NCI-H748 (cell line): Measurements from ENCODE around the gene GRM5.

Experiments
- DNase-seq: peaks from one replicate; lab custom pipeline; 2025; ENCODE audit not compliant: unreplicated experiment; lab: John Stamatoyannopoulos, UW

The GRM5 gene

DNA sequence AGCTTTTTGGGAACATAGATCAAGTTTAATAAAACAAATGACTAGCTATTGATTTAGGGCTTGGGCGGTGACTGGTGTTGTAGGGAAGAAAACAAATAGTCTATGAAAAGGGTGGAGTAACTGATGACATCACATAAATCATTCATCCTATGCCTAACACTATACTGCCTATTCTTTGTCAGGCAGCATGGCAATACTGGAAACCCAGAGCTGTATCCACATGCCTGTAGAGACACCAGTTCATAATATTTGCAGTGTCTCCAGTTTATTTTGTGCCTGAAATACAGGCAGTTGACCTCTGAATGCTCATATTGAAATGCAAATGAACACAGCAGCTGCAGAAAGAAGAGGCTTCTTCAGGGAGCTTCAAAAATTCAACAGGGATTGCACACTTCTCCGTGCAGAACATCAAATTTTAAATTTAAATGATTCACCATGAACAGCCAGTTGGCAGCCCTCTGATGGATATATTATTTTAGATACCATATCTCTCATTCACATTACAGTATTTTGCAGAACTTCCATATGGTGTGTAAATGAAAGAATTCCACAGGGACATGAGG lies 445.1 kb downstream of the GRM5 start:
- no peak for DNase-seq

DNA sequence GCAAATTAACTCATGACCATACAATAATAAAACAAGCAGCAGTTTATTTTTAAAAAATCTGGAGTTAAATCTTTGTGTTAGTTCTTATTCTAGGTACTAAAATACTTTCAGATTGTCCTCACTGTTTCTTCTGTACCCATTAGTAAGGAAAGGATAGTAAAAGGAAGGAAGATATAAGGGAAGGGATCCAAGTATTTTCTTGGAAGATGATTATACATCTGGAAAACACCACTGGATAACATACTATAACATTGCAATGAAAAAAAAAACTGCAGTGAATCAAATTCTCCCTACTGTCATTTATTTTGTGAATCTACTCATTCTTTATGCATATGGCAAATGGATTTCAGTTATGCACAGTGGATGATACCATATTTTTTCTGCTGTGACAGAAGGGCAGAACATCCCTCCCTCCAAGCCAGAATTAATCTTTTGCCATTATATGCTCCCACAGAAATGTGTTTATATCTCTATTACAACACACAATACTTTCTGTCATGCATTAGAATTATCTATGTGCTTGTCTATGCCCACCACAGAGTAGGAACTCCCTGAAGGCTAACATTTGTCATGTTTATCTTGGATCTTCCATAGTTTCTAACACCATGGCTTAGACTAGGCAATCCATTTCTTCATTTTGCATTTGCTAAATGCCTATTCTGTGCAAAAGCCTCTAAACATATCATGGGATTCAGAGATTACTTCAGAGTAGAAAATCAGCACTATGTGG lies 446.0 kb downstream of the GRM5 start:
- no peak for DNase-seq

DNA sequence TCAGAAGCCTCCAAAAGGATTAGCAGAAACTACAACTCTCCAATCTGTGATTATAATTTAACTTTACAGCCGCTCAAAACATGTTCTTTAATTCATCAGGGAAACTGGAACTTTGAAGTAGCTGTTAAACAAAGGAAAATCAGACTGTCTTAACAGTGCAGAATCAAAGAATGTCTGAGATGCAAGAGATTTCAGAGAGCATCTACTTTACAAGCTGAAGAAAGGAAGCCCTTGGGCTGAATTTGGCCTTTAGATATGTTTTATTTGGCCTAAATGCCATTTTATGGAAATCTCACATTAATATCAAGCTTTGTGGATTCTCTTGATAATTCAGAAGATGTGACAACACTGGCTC lies 446.7 kb downstream of the GRM5 start:
- no peak for DNase-seq

DNA sequence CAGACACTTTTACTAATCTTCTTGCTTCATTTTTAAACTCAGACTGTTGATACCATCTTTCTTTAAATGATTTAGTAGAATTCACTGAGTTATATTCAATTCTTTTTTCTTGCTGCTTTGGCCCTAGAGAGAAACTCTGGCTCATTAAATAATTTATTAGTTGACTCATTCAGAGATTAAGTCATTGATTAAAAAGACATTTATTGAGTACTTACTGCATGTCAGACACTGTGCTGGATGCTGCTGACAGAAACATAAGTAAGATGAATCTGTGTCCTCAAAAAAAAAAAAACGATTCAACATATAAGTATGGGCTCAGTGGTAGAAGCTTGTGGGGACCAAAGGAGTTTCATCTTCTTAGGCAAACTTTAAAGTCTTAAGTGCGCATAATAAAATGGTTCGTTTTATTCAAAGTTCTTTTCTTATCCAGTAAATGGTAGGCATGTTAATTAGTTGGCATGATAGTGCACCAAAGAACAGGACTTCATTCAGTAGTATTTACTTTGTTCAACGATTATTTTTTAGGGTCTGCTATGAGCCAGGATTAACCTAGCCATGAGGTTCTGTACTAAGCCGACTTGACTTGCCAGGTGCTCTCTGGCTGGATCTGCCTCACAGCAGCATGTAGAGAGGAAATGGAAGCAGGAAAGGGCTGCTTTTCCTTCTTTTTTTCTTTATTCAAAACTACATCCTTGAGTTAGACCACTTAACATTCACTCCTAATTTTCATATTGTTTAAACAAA lies 447.3 kb downstream of the GRM5 start:
- no peak for DNase-seq

DNA sequence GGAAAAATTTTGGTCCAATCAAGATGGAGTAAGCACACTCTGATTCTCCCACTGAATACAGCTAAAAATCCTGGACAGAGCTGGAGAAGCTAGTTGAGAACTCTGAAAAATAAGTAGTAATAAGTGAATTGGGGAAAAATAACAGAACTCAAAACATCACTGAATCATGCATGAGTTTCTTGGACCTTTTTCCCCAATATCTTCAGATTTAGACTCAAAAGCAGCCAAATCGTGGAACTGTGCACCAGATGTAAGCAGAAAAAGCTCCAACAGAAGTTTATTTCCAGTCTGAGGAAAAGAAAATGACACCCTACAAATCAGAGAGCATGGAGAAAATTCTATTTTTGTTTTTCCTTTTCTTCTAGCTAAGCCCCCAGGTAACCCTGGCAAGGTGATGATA lies 448.6 kb downstream of the GRM5 start:
- DNase-seq = no peak

DNA sequence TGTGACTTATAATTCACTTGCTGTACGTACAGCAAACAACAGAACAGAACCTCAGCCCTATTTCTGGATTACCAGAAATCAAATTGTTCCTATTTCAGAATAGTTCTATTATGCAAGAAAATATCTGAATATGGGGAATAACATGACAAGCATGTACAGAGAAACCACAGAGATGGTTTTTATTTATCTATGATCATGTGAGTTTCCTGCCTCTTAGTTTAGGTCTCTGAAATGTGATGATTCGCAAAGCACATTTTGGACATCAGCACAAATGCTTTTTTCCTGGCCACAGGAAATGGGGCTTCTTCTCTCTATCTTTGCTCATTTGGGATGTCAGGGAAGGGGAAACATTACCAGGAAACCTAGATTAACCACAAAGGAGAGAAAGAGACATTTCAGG lies 461.5 kb downstream of the GRM5 start:
- DNase-seq = no peak

DNA sequence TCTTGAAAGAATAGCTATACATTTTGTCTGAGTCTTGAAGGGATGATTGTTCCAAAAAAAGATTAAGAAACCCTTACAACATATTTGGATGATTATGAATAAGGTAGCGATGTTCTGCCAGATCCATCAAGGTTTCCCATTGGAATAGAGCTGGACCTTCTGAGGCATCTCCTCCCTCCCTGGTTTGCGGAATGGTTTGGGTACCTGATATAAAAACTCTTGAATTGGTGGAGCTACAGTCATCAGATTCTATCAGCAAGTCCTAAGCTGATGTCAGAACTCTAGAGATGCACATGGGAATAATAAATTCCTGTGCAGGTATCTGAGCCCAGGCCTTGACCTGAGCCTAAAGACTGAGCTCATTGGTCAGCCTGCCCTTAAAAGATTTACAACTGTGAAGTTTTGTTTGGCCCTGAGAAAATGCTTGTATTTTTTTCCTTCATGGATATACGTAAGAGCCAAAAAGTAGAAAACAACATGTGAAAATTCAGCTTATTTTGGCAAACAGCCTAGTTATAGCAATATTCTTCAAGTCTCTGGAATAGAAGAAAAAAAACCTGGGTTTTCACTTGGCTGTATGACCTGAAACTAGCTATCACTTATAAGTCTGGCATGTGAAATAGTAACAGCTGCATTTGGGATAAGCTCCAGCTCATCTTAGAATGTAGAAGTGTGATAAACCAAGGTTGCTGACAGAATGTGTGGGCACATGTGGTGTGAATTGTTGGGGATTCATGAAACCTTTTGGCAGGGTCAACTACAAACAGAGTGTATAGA lies 462.5 kb downstream of the GRM5 start:
- no peak for DNase-seq

DNA sequence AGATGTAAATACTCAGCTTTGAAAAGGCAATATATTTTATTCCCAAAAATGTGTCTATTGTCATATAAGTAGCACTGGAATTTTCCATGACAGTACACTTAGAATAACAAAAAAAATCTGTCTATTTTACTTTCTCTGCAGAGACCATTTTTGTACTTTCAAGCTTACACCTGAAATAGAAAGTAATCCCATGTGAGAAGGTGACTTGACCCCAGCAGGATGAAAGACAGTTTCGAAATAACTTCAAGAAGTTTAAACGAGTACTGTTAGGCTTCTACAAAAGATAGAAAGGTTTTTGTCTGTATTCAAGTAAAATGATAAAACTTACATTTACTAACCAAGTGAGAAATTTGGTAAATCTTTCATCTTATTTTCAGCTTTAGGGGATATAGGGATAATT lies 468.4 kb downstream of the GRM5 start:
- DNase-seq = no peak

DNA sequence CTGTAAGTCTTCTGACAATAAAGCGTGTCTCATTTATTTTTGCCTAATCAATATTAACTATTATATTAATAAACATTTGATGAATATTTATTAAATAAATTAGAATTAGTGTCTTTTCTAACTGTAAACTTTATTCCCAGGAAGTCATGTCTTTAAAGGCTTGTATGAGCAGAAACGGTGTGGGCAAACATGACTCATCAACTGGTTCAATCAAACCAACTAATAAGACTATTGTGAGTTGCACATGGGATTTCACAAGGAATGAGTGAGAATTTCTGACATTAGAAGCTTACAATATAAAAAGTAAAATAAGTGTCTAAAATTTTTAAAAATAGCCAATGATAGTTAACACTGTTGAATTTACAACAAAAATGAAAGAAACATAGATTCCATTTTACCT lies 469.0 kb downstream of the GRM5 start:
- no peak for DNase-seq

DNA sequence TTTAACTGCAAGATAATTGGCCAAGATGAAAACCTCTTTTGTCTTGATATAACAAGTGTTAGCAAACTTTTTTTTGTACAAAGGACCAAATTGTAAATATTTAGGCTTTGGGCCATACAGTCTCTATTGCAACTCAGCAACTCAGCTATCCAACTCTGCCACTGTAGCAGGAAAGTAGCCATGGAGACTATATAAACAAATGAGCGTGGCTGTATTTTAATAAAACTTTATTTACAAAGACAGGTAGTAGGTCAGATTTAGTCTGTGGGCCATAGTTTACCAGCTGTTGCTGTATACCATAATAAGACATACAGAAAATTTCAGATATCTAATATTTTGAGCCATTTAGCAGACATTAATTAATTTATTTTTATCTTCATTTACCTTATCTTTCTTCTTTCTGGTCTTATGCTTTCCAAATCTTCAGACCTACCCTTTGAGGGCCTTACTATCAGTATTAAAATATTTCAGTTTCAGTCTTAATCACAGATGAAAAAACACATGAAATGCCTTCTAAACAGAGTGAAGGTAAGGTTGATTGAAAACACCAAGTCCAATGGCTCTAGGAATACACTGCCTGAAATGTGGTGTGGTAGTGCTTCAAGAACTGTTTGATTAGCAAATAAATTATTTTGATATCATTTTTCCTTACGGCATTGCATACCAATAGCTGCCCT lies 471.4 kb downstream of the GRM5 start:
- DNase-seq = no peak

DNA sequence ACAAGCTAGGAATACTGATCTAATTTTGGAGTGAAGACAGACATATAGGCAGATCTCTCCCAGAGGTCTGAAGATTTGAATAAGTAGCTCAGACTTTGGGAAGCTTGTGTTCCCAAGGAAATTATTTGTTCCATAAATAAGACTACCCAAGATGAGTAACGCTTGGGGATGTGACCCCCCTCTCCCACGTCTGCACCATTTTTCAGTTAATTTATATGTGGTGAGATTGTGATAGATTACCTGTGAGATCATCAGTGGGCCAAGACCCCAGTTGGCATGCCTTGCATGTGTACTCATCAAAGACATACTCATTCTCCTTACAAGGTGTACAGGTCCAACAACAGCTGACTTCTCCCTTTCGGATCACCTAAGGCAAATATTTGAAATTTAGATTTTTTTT lies 475.4 kb downstream of the GRM5 start:
- no peak for DNase-seq

DNA sequence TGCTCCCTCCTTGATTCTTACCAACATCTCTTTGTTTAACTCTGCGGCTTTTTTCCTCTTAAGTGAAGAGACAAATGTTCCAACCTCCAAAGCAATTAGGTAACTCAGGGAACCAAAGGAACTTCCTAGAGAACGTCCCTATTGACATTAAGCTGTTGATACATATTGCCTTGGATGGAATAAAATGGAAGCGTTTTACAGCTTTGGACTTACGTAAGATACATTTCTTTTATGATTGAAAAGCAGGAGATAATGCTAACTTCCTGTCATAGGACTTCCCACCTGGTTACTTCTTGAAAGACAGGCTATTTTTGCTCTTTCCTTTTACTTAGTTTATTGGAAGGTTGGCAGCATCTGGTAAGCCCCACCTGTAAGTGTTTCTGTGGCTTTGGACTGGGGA lies 482.5 kb downstream of the GRM5 start:
- no peak for DNase-seq

DNA sequence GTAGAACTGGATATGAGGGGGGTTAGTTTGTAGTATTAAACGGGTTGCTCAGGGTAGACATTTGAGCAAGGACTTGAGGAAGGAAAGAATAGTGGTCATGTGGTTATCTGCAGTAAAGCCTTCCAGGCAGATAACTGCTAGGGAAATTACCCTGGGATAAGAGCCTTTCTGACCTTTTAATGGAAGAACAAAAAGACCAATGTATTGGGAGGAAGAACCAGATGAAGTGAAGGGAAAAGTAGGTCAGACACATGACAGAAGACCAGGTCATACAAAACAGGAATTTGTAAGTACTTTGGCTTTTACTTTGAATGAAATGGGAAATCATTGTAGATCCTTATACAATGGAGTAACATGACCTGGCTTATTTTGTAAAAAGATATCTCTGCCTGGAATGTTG lies 486.3 kb downstream of the GRM5 start:
- no peak for DNase-seq

DNA sequence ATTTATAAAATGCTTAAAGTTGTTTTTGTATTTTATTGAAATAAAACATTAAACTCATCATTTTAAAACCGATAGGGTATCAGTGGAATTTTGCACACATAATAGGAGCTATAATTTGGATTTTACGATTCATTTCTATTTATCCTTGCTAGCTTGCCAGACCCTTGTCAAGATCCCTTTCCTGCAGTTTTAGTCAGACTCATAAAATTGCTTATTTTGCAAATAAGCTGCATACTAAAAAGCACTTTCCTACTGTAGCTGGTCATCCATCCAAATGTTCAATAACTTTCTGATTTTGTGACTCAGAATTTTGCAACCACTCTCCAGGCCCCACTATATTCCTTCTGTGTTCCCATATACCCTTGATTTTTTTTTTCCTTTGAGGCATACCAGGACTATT lies 489.0 kb downstream of the GRM5 start:
- DNase-seq = no peak

DNA sequence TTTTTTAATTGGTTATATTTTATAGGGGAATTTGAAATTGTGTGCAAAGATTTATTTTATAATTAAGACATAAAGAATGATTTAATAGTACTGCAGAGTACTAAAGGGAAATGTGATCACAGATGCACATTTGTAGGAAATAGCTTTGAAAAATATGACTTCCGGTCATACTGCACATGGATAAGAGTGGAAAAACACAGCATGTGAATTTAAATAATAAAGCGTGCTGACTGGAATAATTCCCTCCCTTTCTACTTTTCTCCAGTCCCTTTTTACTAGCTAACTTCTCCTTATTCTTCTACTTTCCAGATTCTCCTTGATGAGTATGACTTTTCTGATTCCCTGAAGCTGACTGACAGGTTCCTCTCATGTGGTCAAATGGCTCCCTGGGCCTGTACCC lies 489.9 kb downstream of the GRM5 start:
- no peak for DNase-seq

DNA sequence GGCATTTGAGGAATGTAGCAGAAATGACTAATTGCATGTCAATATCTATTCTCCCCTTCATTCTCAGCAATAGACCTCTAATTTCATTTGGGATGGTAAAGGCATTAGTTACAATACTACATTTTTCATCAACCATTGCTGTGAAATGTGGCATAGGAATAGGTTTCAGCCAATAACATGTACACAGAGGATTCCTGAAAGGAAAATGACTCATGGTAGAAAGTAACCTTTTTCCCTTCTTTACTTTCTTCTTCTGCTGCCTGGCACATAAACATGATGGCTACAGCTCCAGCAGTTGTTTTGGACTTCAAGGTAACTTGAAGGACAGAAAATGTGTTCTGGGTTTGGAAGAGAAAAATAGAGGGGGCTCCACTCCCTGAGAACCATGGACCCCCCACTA lies 496.4 kb downstream of the GRM5 start:
- no peak for DNase-seq

DNA sequence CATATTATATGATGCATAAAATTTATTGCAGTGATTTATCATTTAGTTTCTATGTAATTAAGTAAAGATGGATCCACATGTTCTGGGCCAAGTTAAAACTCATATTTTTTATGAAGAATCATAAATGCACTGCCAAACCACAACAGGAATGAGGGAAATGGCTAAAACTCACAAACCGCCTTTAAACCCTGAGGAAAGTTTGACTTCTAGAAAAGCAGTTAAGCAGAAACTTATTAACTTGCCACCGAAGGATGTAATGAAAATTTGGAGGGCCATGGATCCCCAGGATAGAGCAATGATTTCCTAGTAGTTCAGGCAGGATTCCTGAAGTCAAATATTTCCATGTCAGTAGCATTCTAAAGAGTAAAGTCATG lies 510.0 kb downstream of the GRM5 start:
- no peak for DNase-seq

DNA sequence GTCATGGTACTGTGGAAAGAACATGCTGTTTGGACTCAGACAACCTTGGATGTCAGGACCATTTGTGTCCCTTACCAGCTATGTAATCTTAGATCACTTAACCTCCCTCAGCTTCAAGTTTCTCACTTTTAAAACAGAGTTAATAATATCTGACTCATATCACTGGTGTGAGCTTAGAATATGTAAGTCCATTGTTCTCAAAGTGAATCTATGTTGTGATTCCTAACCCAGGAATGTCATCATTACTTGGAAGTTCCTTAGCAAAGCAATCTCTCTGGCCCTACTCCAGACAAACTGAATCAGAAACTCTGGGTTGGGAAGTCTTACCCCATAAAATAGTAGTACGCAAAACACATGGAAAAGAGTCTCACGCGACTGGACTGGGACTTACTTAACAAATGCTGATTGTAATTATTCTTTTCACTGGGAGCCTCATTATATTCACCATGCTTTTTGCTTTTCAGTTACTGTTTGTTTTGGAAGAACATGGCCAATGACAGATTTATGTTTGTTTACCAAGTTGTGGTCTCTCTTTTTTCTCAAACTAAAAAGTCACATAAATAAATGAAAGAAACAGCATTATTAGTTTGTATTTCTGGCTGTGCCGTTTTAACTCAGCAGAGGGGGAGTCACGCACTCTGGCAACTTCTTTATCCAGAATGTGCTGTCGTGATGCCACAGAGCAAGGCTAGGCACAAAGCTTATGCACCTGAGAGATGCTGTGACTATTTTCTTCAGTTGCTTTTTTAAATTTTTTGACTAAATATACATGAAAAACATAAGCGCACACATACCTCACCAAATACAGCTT lies 510.6 kb downstream of the GRM5 start:
- DNase-seq = no peak

DNA sequence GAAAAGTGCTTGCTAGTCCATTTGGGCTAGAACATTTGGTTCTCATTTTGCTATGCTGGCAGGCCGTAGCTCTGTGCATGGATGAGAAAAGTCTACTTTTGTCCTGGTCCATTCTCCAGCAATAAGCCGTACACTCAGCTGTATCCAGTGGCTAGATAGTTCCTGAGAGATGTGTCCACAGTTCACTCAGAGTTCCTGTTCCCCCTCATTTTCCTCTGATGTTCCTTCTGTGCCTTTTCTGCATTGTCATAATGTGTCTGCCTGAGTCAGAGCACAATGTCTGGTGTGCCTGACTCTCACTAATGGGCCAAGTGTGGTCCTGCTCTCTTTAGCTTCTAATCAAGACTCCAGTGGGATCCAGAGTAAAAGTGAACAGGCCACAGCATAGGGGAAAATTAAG lies 512.6 kb downstream of the GRM5 start:
- DNase-seq = no peak

DNA sequence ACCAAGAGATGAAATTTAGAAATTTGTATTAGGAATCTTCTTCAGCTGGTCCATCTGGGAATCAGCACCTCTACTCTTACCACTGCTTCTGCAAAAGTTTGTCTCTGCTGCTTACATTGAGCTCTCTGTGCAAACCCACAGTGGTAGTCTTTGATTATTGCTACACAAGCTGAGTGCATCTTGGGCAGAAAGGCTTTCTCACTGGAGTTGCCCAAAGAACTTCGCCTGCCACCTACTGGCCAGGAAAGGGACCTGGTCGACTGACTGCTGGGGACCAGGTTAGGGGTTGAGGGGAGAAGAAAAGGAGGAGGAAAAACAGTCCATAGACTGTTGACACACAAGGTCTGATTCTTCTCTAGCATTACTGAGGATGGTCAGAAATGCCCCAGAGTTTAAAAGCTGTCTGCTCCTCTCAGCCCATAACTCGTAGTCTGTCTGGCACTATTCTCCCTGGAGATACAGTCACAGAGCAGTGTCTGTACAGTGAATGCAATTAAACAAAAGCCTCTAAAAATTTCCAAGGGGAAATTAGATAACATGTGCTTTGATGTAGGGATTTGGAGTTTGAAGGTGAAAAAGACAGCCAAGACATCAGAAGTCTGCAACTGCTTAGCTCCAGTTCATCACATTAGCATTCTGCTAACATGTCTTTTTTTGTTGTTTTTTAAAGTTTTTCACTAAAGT lies 513.3 kb downstream of the GRM5 start:
- peak; percentile 26 for DNase-seq
